ENCODE measurements around the gene FAAP100. TPM values are rescaled to one million over a fixed set of nuclear protein-coding genes. Genes with fewer than 3 reads are reported as not detected.

The FAAP100 gene
- total RNA-seq, 2 donors from 2014 or later = 27.8 to 50.4 TPM

- Histone ChIP-seq H3K36me3 (replicated peaks in 1 of 2; ENCODE audit: insufficient read depth in 1 of 2, low read depth in 2 of 2) (no peaks in the 10 kb centered on the region), H3K27me3 (no peaks in the 10 kb centered on the region), H3K4me3 (no peak overlapping the region), H3K27ac (no peak overlapping the region), H3K4me1 (peaks cover 13% of the 10 kb centered on the region), H3K9me3 (no peaks in the 10 kb centered on the region)
- ATAC-seq = peak; percentile 51
- peak in 2 of 4 donors; percentile 56 to 67 for DNase-seq
- intact Hi-C loops (cut with DNase I) = no loop called here
- TF ChIP-seq CTCF (IDR thresholded peaks at IDR 0.05) = no peak
- 76% methylated on average over 46 of the region's 62 CpGs; no CpG with 5 or more reads in 1 of the 2 donors for WGBS, 2 donors
These were observed 23.3 kb downstream of the FAAP100 start for GRCh38 chr17:81528651-81529436.

GRCh38 chr17:81528384-81528650, 23.8 kb downstream of the FAAP100 start:
- H3K4me3 ChIP-seq = no peak overlapping the region
- no peak for ATAC-seq

GRCh38 chr17:81527591-81528383, 24.4 kb downstream of the FAAP100 start, which contains the start of gene FSCN2:
Gene FSCN2, plus strand, starts transcription at chr17:81528377. Its CDS starts 155 bp downstream, at chr17:81528532.
- Histone ChIP-seq H3K36me3 (replicated peaks in 1 of 2; ENCODE audit: insufficient read depth in 1 of 2, low read depth in 2 of 2) (no peaks in the 10 kb centered on the region), H3K27me3 (no peaks in the 10 kb centered on the region), H3K27ac (no peak within 1 kb of the TSS), H3K4me3 (no peak within 1 kb of the TSS), H3K9me3 (no peaks in the 10 kb centered on the region), H3K4me1 (peaks cover 13% of the 10 kb centered on the region)
- 50 to 68% methylated on average over 20 to 40 of the region's 42 CpGs for WGBS, 2 donors
- TF ChIP-seq POLR2A (IDR thresholded peaks at IDR 0.05) (no peak), CTCF (IDR thresholded peaks at IDR 0.05) (no peak)
- no peak for ATAC-seq
- no peak for DNase-seq
- intact Hi-C loops (cut with DNase I) = no loop called here

More at GRCh38 chr17:81528384-81528650, 23.8 kb downstream of the FAAP100 start:
- no peak overlapping the region for H3K27ac ChIP-seq
- H3K4me1 ChIP-seq = peaks cover 13% of the 10 kb centered on the region
- intact Hi-C loops (cut with DNase I) = no loop called here
- H3K36me3 ChIP-seq (replicated peaks in 1 of 2; ENCODE audit: insufficient read depth in 1 of 2, low read depth in 2 of 2) = no peaks in the 10 kb centered on the region
- DNase-seq = no peak
- TF ChIP-seq CTCF (IDR thresholded peaks at IDR 0.05) (no peak), POLR2A (IDR thresholded peaks at IDR 0.05) (no peak)
- H3K27me3 ChIP-seq = no peaks in the 10 kb centered on the region
- no peaks in the 10 kb centered on the region for H3K9me3 ChIP-seq
- WGBS, 2 donors = 50% methylated on average over 17 of the region's 20 CpGs; no CpG with 5 or more reads in 1 of the 2 donors

GRCh38 chr17:81526662-81527571, 25.2 kb downstream of the FAAP100 start:
- intact Hi-C loops (cut with DNase I) = no loop called here
- DNase-seq (no peak), ATAC-seq (no peak)
- H3K27ac ChIP-seq = no peak overlapping the region
- H3K4me3 ChIP-seq = no peak overlapping the region
- 86 to 89% methylated on average over 15 to 20 of the region's 21 CpGs for WGBS, 2 donors
- no peak for TF ChIP-seq POLR2A (IDR thresholded peaks at IDR 0.05)
- TF ChIP-seq CTCF (IDR thresholded peaks at IDR 0.05) = no peak
- H3K36me3 ChIP-seq (replicated peaks in 1 of 2; ENCODE audit: insufficient read depth in 1 of 2, low read depth in 2 of 2) = no peaks in the 10 kb centered on the region
- H3K9me3 ChIP-seq = no peaks in the 10 kb centered on the region
- peaks cover 13% of the 10 kb centered on the region for H3K4me1 ChIP-seq
- no peaks in the 10 kb centered on the region for H3K27me3 ChIP-seq

Data from body of pancreas (tissue), 4 donors.